NCI-H128 (cell line): ENCODE results near the gene HUS1.
"Not testable (repeated sequence)": the region's sequence is repeated elsewhere in the genome, so short reads cannot be mapped to it uniquely, and the experiment has no call there.

Experiments used
- DNase-seq: peaks from one replicate; lab custom pipeline; 2025; ENCODE audit not compliant: unreplicated experiment; lab: John Stamatoyannopoulos, UW

Gene HUS1

GRCh38 chr7:47980648-47981047 is 1.2 kb upstream of the HUS1 start:
- not testable (repeated sequence) for DNase-seq

DNA sequence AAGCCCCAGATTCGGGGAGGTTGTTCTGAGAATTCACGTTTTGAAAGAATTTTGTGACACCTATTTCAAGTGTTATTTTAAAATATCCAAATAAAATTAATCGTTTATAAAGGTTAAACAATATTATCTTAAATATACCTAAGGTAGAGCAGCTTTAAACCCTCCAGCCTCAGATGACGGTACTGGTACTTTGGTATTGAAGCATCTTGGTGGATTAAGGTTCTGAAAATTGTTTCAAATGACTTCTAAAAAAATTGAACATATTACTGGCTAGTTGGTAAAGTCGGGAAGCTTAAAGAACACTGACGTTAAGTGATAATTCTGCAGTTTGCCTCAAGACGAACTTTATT is 392 bp upstream of the HUS1 start:
- no peak for DNase-seq

DNA sequence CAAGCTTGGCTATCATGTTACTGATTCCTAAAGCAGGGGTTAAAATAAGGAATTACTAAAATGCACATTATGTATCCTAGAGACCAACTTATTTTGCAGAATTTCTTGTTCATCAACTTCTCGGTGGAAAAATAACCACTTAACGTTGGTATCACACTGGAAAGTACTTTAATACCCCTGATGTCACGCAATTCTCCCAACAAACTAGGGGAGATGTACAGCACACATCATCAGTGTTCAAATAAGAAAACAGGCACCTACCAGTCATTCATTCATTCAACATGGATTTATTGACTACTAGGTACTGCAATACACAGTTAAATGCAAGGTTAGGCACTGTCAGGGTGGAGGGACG is 648 bp downstream of the HUS1 start:
- no peak for DNase-seq

DNA sequence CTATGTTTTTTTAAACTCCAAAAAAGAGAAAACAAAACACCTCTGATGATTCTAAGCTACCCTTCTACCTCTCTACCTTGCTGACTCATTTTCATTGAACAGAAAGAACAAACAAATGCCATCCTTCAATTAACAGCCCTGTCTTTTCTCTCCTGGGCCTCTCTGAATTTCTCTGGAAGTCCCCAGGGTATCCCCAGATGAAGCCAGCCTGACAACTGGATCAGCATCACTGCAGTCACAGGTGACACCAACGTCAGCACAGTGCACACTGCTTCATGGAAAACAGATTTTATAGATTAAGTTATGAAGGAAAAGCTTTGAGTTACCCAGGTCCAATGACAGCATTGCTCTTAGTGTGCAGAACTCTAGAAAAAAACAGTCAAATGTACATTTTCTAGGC is 5.7 kb downstream of the HUS1 start:
- DNase-seq, result no peak

GRCh38 chr7:47970761-47971160 is 8.7 kb downstream of the HUS1 start:
- no peak for DNase-seq

- DNase-seq, result peak; percentile 28
Measured at GRCh38 chr7:47968847-47969774, 10.3 kb downstream of the HUS1 start.

DNA sequence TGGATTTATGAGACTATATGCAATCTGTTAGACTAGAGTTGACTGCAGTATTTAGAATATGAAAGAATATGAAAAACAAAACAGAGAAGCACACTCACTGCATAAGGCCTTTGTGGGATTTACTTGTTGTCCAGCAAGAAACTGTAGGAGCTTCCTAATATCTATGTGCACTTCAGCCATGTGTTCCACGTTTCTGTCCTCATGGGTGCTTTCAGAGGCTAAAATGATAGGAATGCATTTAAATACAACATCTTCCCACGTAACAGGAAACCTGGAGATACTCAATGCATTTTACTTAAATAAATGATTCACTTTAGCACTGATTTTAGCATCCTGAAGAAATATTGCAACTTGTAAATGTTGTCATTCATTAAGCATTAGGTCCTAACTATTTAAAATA is 11.7 kb downstream of the HUS1 start:
- DNase-seq, result no peak

GRCh38 chr7:47967123-47967522 is 12.3 kb downstream of the HUS1 start:
- no peak for DNase-seq

- DNase-seq, result no peak
Measured at GRCh38 chr7:47965456-47965855, 14.0 kb downstream of the HUS1 start.

GRCh38 chr7:47962262-47962661 is 17.2 kb downstream of the HUS1 start:
- no peak for DNase-seq

- no peak for DNase-seq
Measured at GRCh38 chr7:47957156-47957555, 22.3 kb downstream of the HUS1 start.

GRCh38 chr7:47956220-47956619 is 23.2 kb downstream of the HUS1 start:
- no peak for DNase-seq

GRCh38 chr7:47954231-47954911 is 25.0 kb downstream of the HUS1 start:
- no peak for DNase-seq

GRCh38 chr7:47953822-47954221 is 25.6 kb downstream of the HUS1 start:
- DNase-seq, result no peak

DNA sequence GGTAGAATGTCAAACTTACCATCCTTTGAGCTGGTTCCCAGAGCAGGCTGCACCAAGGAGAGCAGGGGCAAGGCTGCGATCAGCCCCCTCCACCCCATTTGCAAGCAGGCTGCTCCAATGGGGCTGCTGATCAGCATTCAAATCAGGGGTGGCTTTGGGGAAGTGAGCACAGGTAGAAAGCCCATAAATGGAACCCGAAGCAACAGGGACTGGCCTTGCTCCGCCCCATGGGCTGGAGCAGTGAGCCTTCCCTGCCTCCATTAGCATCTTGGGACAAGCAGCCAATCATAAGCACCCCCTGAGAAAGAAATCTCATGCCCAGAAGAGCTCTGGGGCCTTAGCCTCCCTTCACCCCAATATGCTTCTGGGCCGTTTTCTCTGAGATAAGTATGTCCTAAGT is 27.2 kb downstream of the HUS1 start:
- DNase-seq, result no peak

DNA sequence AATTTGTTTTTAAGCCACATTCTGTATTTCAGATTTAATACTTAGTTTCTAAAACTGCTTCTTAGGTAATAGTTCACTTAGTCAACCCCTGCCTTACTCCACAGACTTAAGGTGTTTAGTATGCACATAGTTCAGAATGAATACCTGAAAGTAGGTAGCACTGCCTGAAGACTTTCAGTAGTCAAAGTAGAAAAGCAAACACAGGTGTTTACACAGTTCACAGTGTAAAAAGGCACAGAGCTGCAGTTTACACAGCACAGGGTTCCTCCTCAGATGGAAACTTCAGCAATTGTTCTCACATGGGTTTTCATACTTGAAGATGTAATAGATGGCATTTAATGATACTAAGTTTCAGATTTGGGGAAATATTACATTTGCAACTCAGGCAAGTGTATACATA is 28.0 kb downstream of the HUS1 start:
- no peak for DNase-seq

DNA sequence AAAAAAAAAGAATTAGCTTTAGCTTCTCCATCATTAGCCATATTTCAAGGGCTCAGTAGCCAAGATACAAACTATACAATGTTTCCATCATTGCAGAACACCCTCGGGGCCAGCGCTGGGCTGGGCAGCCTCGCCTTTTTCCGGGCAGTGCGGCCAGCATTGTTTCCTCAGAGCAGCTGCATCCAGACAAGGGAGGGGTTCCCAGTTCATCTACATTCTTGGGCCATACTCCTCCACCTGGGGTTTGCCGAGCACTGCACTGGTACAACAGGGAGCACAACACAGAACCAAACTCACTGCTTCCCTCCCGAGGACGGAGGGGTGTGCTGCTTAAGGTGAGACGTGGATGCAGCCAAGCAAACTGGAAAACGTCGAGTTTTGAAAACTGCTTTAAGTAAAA is 28.7 kb downstream of the HUS1 start:
- DNase-seq, result no peak

DNA sequence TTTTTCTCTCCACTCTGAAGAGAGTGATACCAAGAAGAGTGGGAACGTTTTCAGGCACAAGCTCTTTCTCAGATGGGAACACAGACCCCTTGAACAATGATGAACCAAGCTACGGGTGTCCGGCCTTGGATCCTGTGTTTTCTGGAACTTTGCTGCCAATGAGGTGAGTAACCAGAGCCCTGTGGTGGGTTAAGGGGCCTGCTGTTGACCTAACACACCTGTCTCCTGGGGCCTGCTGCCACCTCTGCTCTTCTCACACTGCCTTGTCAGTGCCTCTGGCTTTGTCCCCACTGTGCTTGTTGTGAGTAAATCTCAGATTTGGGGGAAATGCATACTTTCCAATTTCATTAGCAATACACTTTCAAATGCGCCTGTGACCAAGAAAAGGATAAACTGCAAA is 29.7 kb downstream of the HUS1 start:
- no peak for DNase-seq

- no peak for DNase-seq
Measured at GRCh38 chr7:47948141-47948790, 31.1 kb downstream of the HUS1 start, which contains the start of gene PKD1L1. Gene PKD1L1 (minus strand): TSS chr7:47948466. CDS start chr7:47948440, 26 bp downstream.

DNA sequence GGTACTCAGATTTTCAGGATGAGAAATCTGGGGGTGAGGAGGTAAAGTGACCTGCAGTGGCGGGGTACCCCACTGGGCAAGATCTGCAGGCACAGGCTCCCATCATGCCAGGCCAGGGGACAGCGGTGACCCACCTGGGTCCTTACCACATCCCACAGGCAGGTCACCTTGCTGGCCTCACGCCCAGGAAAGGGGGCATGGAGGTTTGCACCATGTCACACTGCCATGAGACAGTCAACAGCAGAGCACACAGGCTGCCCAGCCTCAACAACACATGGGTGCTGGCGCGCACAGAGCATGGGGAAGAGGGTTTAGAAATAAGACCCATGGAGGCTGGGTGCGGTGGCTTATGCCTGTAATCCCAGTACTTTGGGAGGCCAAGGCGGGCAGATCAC is 32.1 kb downstream of the HUS1 start:
- no peak for DNase-seq

- no peak for DNase-seq
Measured at GRCh38 chr7:47946581-47947354, 32.6 kb downstream of the HUS1 start.
